ENCODE results near the gene CDK2. TPM values are rescaled to one million over a fixed set of nuclear protein-coding genes. Genes with fewer than 3 reads are reported as not detected.

Gene CDK2
- polyA plus RNA-seq, 1 donor (not counting 4 experiments of a cell fraction or from before 2014, with no cell fraction given) = 49.3 TPM

DNA sequence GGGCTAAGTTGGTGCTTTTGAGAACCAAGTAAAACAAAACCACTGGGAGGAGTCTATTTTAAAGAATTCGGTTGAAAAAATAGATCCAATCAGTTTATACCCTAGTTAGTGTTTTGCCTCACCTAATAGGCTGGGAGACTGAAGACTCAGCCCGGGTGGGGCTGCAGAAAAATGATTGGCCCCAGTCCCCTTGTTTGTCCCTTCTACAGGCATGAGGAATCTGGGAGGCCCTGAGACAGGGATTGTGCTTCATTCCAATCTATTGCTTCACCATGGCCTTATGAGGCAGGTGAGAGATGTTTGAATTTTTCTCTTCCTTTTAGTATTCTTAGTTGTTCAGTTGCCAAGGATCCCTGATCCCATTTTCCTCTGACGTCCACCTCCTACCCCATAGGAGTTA, 5.4 kb downstream of the CDK2 start:
- Histone ChIP-seq H3K27me3 (ENCODE audit: control insufficient read depth, extremely low read depth, insufficient read depth, low read length) (no peaks in the 10 kb centered on the region), H4K20me1 (ENCODE audit: control insufficient read depth, extremely low read depth, insufficient read depth, low read length) (peaks cover 1% of the 10 kb centered on the region), H3K4me3 (ENCODE audit: control insufficient read depth in 2 of 3, extremely low read depth in 1 of 3, insufficient read depth in 2 of 3, low read depth in 1 of 3, low read length in 3 of 3) (peak overlapping the region; percentile 50 to 98 (median 78)), H3K9me3 (ENCODE audit: control insufficient read depth, low read depth, low read length) (no peaks in the 10 kb centered on the region), H3K36me3 (ENCODE audit: control insufficient read depth in 2 of 2, extremely low read depth in 1 of 2, insufficient read depth in 2 of 2, low read length in 2 of 2) (peaks cover 0 to 27% of the 10 kb centered on the region in 2 experiments), H3K4me2 (ENCODE audit: control insufficient read depth, extremely low read depth, insufficient read depth, low read depth, low read length) (peak overlapping the region; percentile 99), H3K9me1 (ENCODE audit: control insufficient read depth, extremely low read depth, insufficient read depth, low read length) (no peaks in the 10 kb centered on the region), H3K9ac (ENCODE audit: control insufficient read depth, extremely low read depth, insufficient read depth, low read length) (peak overlapping the region; percentile 90), H3K79me2 (ENCODE audit: control insufficient read depth, insufficient read depth, low read length) (peaks cover 37% of the 10 kb centered on the region), H3K27ac (ENCODE audit: control insufficient read depth, insufficient read depth, low read length) (peak overlapping the region; percentile 93), H2AFZ (ENCODE audit: control insufficient read depth, low read length) (no peak overlapping the region), H3K4me1 (ENCODE audit: control insufficient read depth, extremely low read depth, insufficient read depth, low read length) (peaks cover 34% of the 10 kb centered on the region)
- DNase-seq (ENCODE audit: low read depth, low spot score) (no peak), FAIRE-seq (no peak)
- TF ChIP-seq, protein P1, sequence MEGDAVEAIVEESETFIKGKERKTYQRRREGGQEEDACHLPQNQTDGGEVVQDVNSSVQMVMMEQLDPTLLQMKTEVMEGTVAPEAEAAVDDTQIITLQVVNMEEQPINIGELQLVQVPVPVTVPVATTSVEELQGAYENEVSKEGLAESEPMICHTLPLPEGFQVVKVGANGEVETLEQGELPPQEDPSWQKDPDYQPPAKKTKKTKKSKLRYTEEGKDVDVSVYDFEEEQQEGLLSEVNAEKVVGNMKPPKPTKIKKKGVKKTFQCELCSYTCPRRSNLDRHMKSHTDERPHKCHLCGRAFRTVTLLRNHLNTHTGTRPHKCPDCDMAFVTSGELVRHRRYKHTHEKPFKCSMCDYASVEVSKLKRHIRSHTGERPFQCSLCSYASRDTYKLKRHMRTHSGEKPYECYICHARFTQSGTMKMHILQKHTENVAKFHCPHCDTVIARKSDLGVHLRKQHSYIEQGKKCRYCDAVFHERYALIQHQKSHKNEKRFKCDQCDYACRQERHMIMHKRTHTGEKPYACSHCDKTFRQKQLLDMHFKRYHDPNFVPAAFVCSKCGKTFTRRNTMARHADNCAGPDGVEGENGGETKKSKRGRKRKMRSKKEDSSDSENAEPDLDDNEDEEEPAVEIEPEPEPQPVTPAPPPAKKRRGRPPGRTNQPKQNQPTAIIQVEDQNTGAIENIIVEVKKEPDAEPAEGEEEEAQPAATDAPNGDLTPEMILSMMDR (optimal IDR thresholded peaks at IDR 0.05 in 1 of 3, IDR thresholded peaks at IDR 0.05 in 1 of 3, conservative IDR thresholded peaks at IDR 0.05 in 1 of 3; ENCODE audit: extremely low read depth in 1 of 3, insufficient read depth in 2 of 3, low read length in 3 of 3) = no peak
- TF ChIP-seq EZH2 (IDR thresholded peaks at IDR 0.05; ENCODE audit: low read length) = no peak
- dilution Hi-C loops (cut with MboI; ENCODE audit: extremely low pct_ligation_motif_present, low sequenced_read_pairs) = no loop called here

DNA sequence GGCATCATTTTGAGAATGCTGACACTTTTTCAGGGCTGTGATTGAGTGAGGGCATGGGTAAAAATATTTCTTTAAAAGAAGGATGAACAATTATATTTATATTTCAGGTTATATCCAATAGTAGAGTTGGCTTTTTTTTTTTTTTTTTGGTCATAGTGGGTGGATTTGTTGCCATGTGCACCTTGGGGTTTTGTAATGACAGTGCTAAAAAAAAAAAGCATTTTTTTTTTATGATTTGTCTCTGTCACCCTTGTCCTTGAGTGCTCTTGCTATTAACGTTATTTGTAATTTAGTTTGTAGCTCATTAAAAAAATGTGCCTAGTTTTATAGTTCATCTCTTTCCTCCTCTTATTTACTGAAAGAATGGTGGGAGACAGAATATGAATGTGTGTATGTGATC, 5.8 kb downstream of the CDK2 start:
- FAIRE-seq (no peak), DNase-seq (ENCODE audit: low read depth, low spot score) (no peak)
- Histone ChIP-seq H3K27me3 (ENCODE audit: control insufficient read depth, extremely low read depth, insufficient read depth, low read length) (no peaks in the 10 kb centered on the region), H3K4me1 (ENCODE audit: control insufficient read depth, extremely low read depth, insufficient read depth, low read length) (peaks cover 31% of the 10 kb centered on the region), H2AFZ (ENCODE audit: control insufficient read depth, low read length) (peak overlapping the region; percentile 81), H3K4me3 (ENCODE audit: control insufficient read depth in 2 of 3, extremely low read depth in 1 of 3, insufficient read depth in 2 of 3, low read depth in 1 of 3, low read length in 3 of 3) (peak overlapping the region; percentile 50 to 98 (median 78)), H3K9ac (ENCODE audit: control insufficient read depth, extremely low read depth, insufficient read depth, low read length) (peak overlapping the region; percentile 90), H3K9me3 (ENCODE audit: control insufficient read depth, low read depth, low read length) (no peaks in the 10 kb centered on the region), H3K9me1 (ENCODE audit: control insufficient read depth, extremely low read depth, insufficient read depth, low read length) (no peaks in the 10 kb centered on the region), H3K36me3 (ENCODE audit: control insufficient read depth in 2 of 2, extremely low read depth in 1 of 2, insufficient read depth in 2 of 2, low read length in 2 of 2) (peaks cover 0 to 28% of the 10 kb centered on the region in 2 experiments), H3K4me2 (ENCODE audit: control insufficient read depth, extremely low read depth, insufficient read depth, low read depth, low read length) (peak overlapping the region; percentile 99), H4K20me1 (ENCODE audit: control insufficient read depth, extremely low read depth, insufficient read depth, low read length) (peaks cover 2% of the 10 kb centered on the region), H3K79me2 (ENCODE audit: control insufficient read depth, insufficient read depth, low read length) (peaks cover 37% of the 10 kb centered on the region), H3K27ac (ENCODE audit: control insufficient read depth, insufficient read depth, low read length) (peak overlapping the region; percentile 93)
- dilution Hi-C loops (cut with MboI; ENCODE audit: extremely low pct_ligation_motif_present, low sequenced_read_pairs) = no loop called here
- no peak for TF ChIP-seq EZH2 (IDR thresholded peaks at IDR 0.05; ENCODE audit: low read length)

Measured in keratinocyte (primary cell).